ENCODE results near the gene GRIPAP1.

- TF ChIP-seq, protein P1, sequence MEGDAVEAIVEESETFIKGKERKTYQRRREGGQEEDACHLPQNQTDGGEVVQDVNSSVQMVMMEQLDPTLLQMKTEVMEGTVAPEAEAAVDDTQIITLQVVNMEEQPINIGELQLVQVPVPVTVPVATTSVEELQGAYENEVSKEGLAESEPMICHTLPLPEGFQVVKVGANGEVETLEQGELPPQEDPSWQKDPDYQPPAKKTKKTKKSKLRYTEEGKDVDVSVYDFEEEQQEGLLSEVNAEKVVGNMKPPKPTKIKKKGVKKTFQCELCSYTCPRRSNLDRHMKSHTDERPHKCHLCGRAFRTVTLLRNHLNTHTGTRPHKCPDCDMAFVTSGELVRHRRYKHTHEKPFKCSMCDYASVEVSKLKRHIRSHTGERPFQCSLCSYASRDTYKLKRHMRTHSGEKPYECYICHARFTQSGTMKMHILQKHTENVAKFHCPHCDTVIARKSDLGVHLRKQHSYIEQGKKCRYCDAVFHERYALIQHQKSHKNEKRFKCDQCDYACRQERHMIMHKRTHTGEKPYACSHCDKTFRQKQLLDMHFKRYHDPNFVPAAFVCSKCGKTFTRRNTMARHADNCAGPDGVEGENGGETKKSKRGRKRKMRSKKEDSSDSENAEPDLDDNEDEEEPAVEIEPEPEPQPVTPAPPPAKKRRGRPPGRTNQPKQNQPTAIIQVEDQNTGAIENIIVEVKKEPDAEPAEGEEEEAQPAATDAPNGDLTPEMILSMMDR (IDR thresholded peaks at IDR 0.05), result no peak
- TF ChIP-seq POLR2AphosphoS5 (IDR thresholded peaks at IDR 0.05; ENCODE audit: low read depth, low read length), result no peak
- no peak for TF ChIP-seq TCF7L2 (IDR thresholded peaks at IDR 0.05; ENCODE audit: low read depth, low read length)
Observed at GRCh38 chrX:48924270-48924669, 77.8 kb downstream of the GRIPAP1 start.
